ENCODE data around the gene GRAMD4. TPM values are rescaled to one million over a fixed set of nuclear protein-coding genes. Genes with fewer than 3 reads are reported as not detected.

Gene GRAMD4
- total RNA-seq, 2 donors from 2014 or later, result 118 to 141 TPM

GRCh38 chr22:46726986-46727317, 106.8 kb downstream of the GRAMD4 start:
- intact Hi-C loops (cut with DNase I), result no loop called here
- Histone ChIP-seq H3K9ac (ENCODE audit: low read depth in 2 of 2, low read length in 2 of 2) (no peak overlapping the region), H3K27ac (no peak overlapping the region), H3K27me3 (no peaks in the 10 kb centered on the region), H3K9me3 (no peaks in the 10 kb centered on the region), H3K4me3 (no peak overlapping the region), H3K4me1 (peaks cover 22% of the 10 kb centered on the region), H3K36me3 (no peaks in the 10 kb centered on the region)
- TF ChIP-seq CTCF (IDR thresholded peaks at IDR 0.05), result no peak
- no peak for DNase-seq

DNA sequence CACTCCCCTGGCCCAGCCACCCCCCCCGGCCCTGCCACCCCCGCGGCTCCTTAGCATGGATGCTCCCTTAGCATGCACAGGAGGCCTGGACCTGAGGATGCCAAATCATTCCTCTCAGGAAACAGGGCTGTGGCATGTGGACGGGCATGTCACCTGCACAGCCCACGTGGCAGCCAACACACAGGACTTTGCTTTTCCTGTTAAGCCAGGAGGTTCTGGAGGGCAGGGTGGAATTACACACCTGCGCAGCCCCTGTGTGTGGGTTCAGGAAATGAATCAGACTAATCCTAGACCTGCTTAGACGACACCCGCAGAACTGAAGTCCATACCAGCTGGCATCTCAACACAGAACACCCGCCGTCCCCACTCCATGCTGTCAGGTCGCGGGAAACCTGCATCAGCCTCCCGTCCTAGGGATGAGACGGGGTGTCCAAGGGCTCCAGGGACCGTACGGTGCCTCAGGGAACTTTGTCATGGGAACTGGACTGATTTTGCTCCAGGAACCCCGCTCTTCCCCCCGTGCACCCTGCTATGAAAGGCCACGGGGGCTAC, 107.7 kb downstream of the GRAMD4 start:
- no peaks in the 10 kb centered on the region for H3K9me3 ChIP-seq
- intact Hi-C loops (cut with DNase I), result no loop called here
- H3K9ac ChIP-seq (ENCODE audit: low read depth in 2 of 2, low read length in 2 of 2), result no peak overlapping the region
- TF ChIP-seq CTCF (IDR thresholded peaks at IDR 0.05), result no peak
- no peak for DNase-seq
- no peak overlapping the region for H3K4me3 ChIP-seq
- peaks cover 23% of the 10 kb centered on the region for H3K4me1 ChIP-seq
- no peak overlapping the region for H3K27ac ChIP-seq
- no peaks in the 10 kb centered on the region for H3K36me3 ChIP-seq
- H3K27me3 ChIP-seq, result no peaks in the 10 kb centered on the region

DNA sequence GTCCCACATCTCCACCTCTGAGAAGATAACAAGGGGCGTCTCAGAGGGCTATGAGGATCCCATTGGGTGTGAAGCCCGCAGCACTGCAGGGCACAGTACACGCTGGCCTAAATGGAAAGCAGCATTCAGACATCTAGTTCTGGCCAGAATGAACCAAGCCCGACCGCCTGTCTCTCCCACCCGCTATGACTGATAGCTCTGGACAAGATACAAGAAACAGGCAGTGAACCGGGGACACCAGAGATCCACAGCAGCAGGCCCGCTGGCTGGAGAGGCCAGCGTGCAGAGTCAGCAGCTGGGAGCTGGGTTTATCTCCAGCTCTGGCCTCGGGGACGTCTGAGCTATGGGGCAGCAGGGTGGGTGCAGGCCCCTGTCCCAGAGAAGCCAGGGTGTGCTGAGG, 108.3 kb downstream of the GRAMD4 start:
- Histone ChIP-seq H3K36me3 (no peaks in the 10 kb centered on the region), H3K9me3 (no peaks in the 10 kb centered on the region), H3K27ac (no peak overlapping the region), H3K4me1 (peaks cover 23% of the 10 kb centered on the region), H3K4me3 (no peak overlapping the region), H3K27me3 (no peaks in the 10 kb centered on the region), H3K9ac (ENCODE audit: low read depth in 2 of 2, low read length in 2 of 2) (no peak overlapping the region)
- no peak for TF ChIP-seq CTCF (IDR thresholded peaks at IDR 0.05)
- DNase-seq, result no peak
- intact Hi-C loops (cut with DNase I), result no loop called here

Other genes with a start within 250 kb of the GRAMD4 start
- 1 to 10 TPM; 2.7 to 7.8 TPM for gene CELSR1, start 82.8 kb upstream of the GRAMD4 start, total RNA-seq
- gene CERK, start 117.9 kb downstream of the GRAMD4 start, total RNA-seq, result 10 to 100 TPM; 24.7 to 46.6 TPM
- 10 to 100 TPM; 34.2 to 36.4 TPM for gene TBC1D22A, start 142.3 kb downstream of the GRAMD4 start, total RNA-seq